ENCODE data around the gene TMEM120B.

GRCh38 chr12:121754836-121755235, 42.3 kb downstream of the TMEM120B start:
- TF ChIP-seq CTCF (conservative IDR thresholded peaks at IDR 0.05; ENCODE audit: low read depth, low read length) (no peak), EZH2 (IDR thresholded peaks at IDR 0.05; ENCODE audit: borderline replicate concordance, low read depth, low read length, poor library complexity, severe bottlenecking) (no peak)

Data from A673 (cell line).